ENCODE measurements around the gene GOLT1B.

DNA sequence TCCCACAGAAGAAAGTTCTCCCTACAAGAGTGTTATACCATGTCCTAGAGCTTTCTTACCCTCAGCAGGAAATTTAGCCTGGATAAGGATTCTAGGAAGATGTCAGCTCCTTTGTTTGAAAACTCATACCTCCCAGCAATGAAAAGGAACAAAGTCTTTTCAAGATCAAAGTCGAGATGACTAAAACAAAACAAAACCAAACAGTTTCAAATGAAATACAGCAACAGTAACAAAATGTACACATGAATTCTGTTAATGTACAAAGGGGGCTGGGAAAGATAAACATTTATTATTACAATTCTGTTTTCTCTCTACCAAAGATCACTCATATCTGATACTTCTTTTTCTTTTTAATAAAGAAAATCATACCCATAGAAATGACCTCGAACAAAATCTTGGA is 61.3 kb downstream of the GOLT1B start:
- TF ChIP-seq POLR2AphosphoS5 (IDR thresholded peaks at IDR 0.05) (no peak), CTCF (IDR thresholded peaks at IDR 0.05) (no peak), POLR2A (IDR thresholded peaks at IDR 0.05; ENCODE audit: low read depth) (no peak), EP300 (IDR thresholded peaks at IDR 0.05) (no peak)
